Colonic mucosa (tissue), 4 donors: ENCODE data around the gene PFN3. TPM values are rescaled to one million over a fixed set of nuclear protein-coding genes. Genes with fewer than 3 reads are reported as not detected.

Source experiments
- DNase-seq: peaks from one replicate; pipeline ENCODE4 v3.0.0-alpha.2; 2020
- H3K27ac ChIP-seq: fragments of 200-600 bp; one replicate; pipeline ENCODE4 v1.8.0; 2021
- H3K27me3 ChIP-seq: fragments of 200-600 bp; one replicate; pipeline ENCODE4 v1.8.0; 2021
- H3K36me3 ChIP-seq: fragments of 200-600 bp; one replicate; pipeline ENCODE4 v1.8.0; 2021
- H3K4me1 ChIP-seq: fragments of 200-600 bp; one replicate; pipeline ENCODE4 v1.8.0; 2021; ENCODE audit warnings: mild to moderate bottlenecking
- H3K4me3 ChIP-seq: fragments of 200-600 bp; one replicate; pipeline ENCODE4 v1.8.0; 2021
- H3K9ac ChIP-seq, 2 donors: one replicate each; pipeline ENCODE4 v1.7.0; 2013; ENCODE audit warnings: control low read depth in 2 of 2, low read depth in 2 of 2, low read length in 2 of 2
- H3K9me3 ChIP-seq: fragments of 200-600 bp; one replicate; pipeline ENCODE4 v1.8.0; 2021
- CTCF ChIP-seq: fragments of 200-600 bp; IDR thresholded peaks from one replicate; pipeline ENCODE4 v1.8.0; 2022; ENCODE audit warnings: antibody characterized with exemption, mild to moderate bottlenecking
- intact Hi-C: fragments of 100-400 bp; cut with DNase I; formaldehyde crosslinking; loops from one replicate; pipeline ENCODE4 v1.14.1; 2022
- total RNA-seq, 2 donors: library from RNA; stranded (reverse); fragmentation: NEBNext Ultra II Directional in 1 of 2; extraction: Animal tissue kit (Norgen Biotek cat#: 25700) in 1 of 2; gene quantifications; one replicate each; pipeline ENCODE4 v1.2.1, GENCODE V29; 2021
- donor health status: healthy.
- donor health status: DM: no; HTN: no; CAD: no.
- donor health status: DM: no; HTN: no; CAD: no.

PFN3 gene
- total RNA-seq, 2 donors from 2014 or later, result not detected

- H3K4me3 ChIP-seq, result peak overlapping the region; percentile 5
- peak overlapping the region; percentile 9 to 45 for H3K9ac ChIP-seq
- intact Hi-C loops, result no loop called here
- peaks cover 4% of the 10 kb centered on the region for H3K4me1 ChIP-seq
- no peak for DNase-seq
- no peak for TF ChIP-seq CTCF
- peaks cover 20% of the 10 kb centered on the region for H3K36me3 ChIP-seq
- no peaks in the 10 kb centered on the region for H3K9me3 ChIP-seq
- H3K27me3 ChIP-seq, result no peaks in the 10 kb centered on the region
- peak overlapping the region; percentile 41 for H3K27ac ChIP-seq
Observed at GRCh38 chr5:177431317-177432142, 31.1 kb upstream of the PFN3 start.

GRCh38 chr5:177430972-177431316 is 30.5 kb upstream of the PFN3 start:
- peaks cover 19% of the 10 kb centered on the region for H3K36me3 ChIP-seq
- H3K4me1 ChIP-seq, result peaks cover 4% of the 10 kb centered on the region
- H3K9me3 ChIP-seq, result no peaks in the 10 kb centered on the region
- peak overlapping the region; percentile 41 for H3K27ac ChIP-seq
- TF ChIP-seq CTCF, result no peak
- no peak overlapping the region for H3K4me3 ChIP-seq
- intact Hi-C loops, result no loop called here
- no peaks in the 10 kb centered on the region for H3K27me3 ChIP-seq
- no peak for DNase-seq
- H3K9ac ChIP-seq, result peak overlapping the region; percentile 9 to 45

- H3K27me3 ChIP-seq, result no peaks in the 10 kb centered on the region
- no peaks in the 10 kb centered on the region for H3K9me3 ChIP-seq
- H3K9ac ChIP-seq, result peak overlapping the region in 1 of 2 donors; percentile 9
- H3K27ac ChIP-seq, result peak overlapping the region; percentile 41
- H3K4me3 ChIP-seq, result no peak overlapping the region
- intact Hi-C loops, result no loop called here
- TF ChIP-seq CTCF, result no peak
- peaks cover 13% of the 10 kb centered on the region for H3K36me3 ChIP-seq
- DNase-seq, result no peak
- H3K4me1 ChIP-seq, result peaks cover 7% of the 10 kb centered on the region
Observed at GRCh38 chr5:177430140-177430951, 29.9 kb upstream of the PFN3 start.

- no peak for TF ChIP-seq CTCF
- Histone ChIP-seq H3K27ac (peak overlapping the region; percentile 1), H3K4me3 (no peak overlapping the region), H3K9ac (peak overlapping the region in 1 of 2 donors; percentile 98), H3K27me3 (no peaks in the 10 kb centered on the region), H3K4me1 (peaks cover 11% of the 10 kb centered on the region), H3K9me3 (no peaks in the 10 kb centered on the region), H3K36me3 (peaks cover 12% of the 10 kb centered on the region)
- DNase-seq, result peak; percentile 57
- intact Hi-C loops, result no loop called here
Observed at GRCh38 chr5:177429248-177430040, 29.0 kb upstream of the PFN3 start.

- peak overlapping the region; percentile 98 to 99 for H3K9ac ChIP-seq
Observed at GRCh38 chr5:177428574-177429217, 28.2 kb upstream of the PFN3 start.

More at GRCh38 chr5:177428574-177429217, 28.2 kb upstream of the PFN3 start:
- Histone ChIP-seq H3K27ac (peak overlapping the region; percentile 82), H3K27me3 (no peaks in the 10 kb centered on the region), H3K4me3 (no peak overlapping the region), H3K36me3 (peaks cover 8% of the 10 kb centered on the region), H3K4me1 (peaks cover 11% of the 10 kb centered on the region), H3K9me3 (no peaks in the 10 kb centered on the region)
- intact Hi-C loops, result no loop called here
- no peak for DNase-seq
- no peak for TF ChIP-seq CTCF
